Keratinocyte (primary cell): ENCODE measurements around the gene PRRT2. TPM values are rescaled to one million over a fixed set of nuclear protein-coding genes. Genes with fewer than 3 reads are reported as not detected.
A peak's percentile ranks its signal among the peaks of the same experiment; 100 is the strongest.

Experiments
- DNase-seq: peaks from one replicate; pipeline ENCODE4 v3.0.0-alpha.2; 2011; ENCODE audit warnings: low read depth, missing footprints, low spot score
- FAIRE-seq: peaks from 2 replicates; lab custom pipeline; 2011; peaks lifted over from hg19 to GRCh38; lab: Jason Lieb, UNC
- H2AFZ ChIP-seq: 2 replicates; pipeline ENCODE4 v1.6.0; 2012; ENCODE audit warnings: low read length, control low read depth, inconsistent platforms; ENCODE audit not compliant: control insufficient read depth
- H3K27ac ChIP-seq: 2 replicates; pipeline ENCODE4 v1.5.1; 2011; ENCODE audit warnings: low read length; ENCODE audit not compliant: control insufficient read depth, insufficient read depth
- H3K27me3 ChIP-seq: 3 replicates; pipeline ENCODE4 v1.6.0; 2011; ENCODE audit warnings: low read length; ENCODE audit not compliant: control insufficient read depth, insufficient read depth; ENCODE audit errors: extremely low read depth
- H3K36me3 ChIP-seq, 2 experiments: 2 replicates in 1 of 2; 3 replicates in 1 of 2; pipeline ENCODE4 v1.5.1; 2011; ENCODE audit warnings: low read length in 2 of 2, mild to moderate bottlenecking in 1 of 2; ENCODE audit not compliant: control insufficient read depth in 2 of 2, insufficient read depth in 2 of 2; ENCODE audit errors: extremely low read depth in 1 of 2
- H3K4me1 ChIP-seq: 3 replicates; pipeline ENCODE4 v1.5.1; 2011; ENCODE audit warnings: low read length; ENCODE audit not compliant: control insufficient read depth, insufficient read depth; ENCODE audit errors: extremely low read depth
- H3K4me2 ChIP-seq: 3 replicates; pipeline ENCODE4 v1.6.0; 2011; ENCODE audit warnings: low read depth, low read length; ENCODE audit not compliant: control insufficient read depth, insufficient read depth; ENCODE audit errors: extremely low read depth
- H3K4me3 ChIP-seq, 3 experiments: fragments of 200-600 bp in 1 of 3; sonication (generic) in 1 of 3; 2 replicates in 2 of 3; 3 replicates in 1 of 3; pipeline ENCODE4 v1.5.1; 2011 to 2016; ENCODE audit warnings: low read length in 3 of 3, mild to moderate bottlenecking in 3 of 3, control low read depth in 2 of 3, inconsistent platforms in 1 of 3, low read depth in 1 of 3, mixed read lengths in 1 of 3, mixed run types in 1 of 3, moderate library complexity in 1 of 3; ENCODE audit not compliant: control insufficient read depth in 2 of 3, insufficient read depth in 2 of 3; ENCODE audit errors: extremely low read depth in 1 of 3
- H3K79me2 ChIP-seq: 2 replicates; pipeline ENCODE4 v1.6.0; 2012; ENCODE audit warnings: low read length; ENCODE audit not compliant: control insufficient read depth, insufficient read depth
- H3K9ac ChIP-seq: 3 replicates; pipeline ENCODE4 v1.6.0; 2011; ENCODE audit warnings: low read length; ENCODE audit not compliant: control insufficient read depth, insufficient read depth; ENCODE audit errors: extremely low read depth
- H3K9me1 ChIP-seq: 3 replicates; pipeline ENCODE4 v1.6.0; 2011; ENCODE audit warnings: low read length; ENCODE audit not compliant: control insufficient read depth, insufficient read depth; ENCODE audit errors: extremely low read depth
- H3K9me3 ChIP-seq: 2 replicates; pipeline ENCODE4 v1.5.1; 2012; ENCODE audit warnings: low read depth, low read length; ENCODE audit not compliant: control insufficient read depth
- H4K20me1 ChIP-seq: 3 replicates; pipeline ENCODE4 v1.6.0; 2011; ENCODE audit warnings: low read length; ENCODE audit not compliant: control insufficient read depth, insufficient read depth; ENCODE audit errors: extremely low read depth
- EZH2 ChIP-seq: IDR thresholded peaks from one replicate; pipeline ENCODE4 v1.6.1; 2012; ENCODE audit warnings: inconsistent platforms, mild to moderate bottlenecking, low read length, moderate library complexity
- dilution Hi-C: fragments of 300-500 bp; cut with MboI; formaldehyde crosslinking; loops from one replicate; pipeline ENCODE4 v1.7.0; 2020; ENCODE audit warnings: low sequenced_read_pairs; ENCODE audit not compliant: extremely low pct_ligation_motif_present
- polyA plus RNA-seq, 5 experiments: library from polyadenylated mRNA; depleted of rRNA in 3 of 5; stranded (reverse) in 3 of 5; stranded (forward) in 1 of 5; unstranded in 1 of 5; fragments of >200 nt; gene quantifications; 1 replicate in 1 of 5; 2 replicates in 3 of 5; 3 replicates in 1 of 5; pipeline versions ENCODE4 v1.2.1 to v1.2.3, GENCODE V29; 2011 to 2012; ENCODE audit warnings: missing spikeins in 2 of 5, low read depth in 1 of 5, low replicate concordance in 1 of 5
- TF ChIP-seq, protein P1 (sequence below), 3 experiments: IDR thresholded peaks in 1 of 3; conservative IDR thresholded peaks in 1 of 3; optimal IDR thresholded peaks in 1 of 3; 2 replicates in 2 of 3; 3 replicates in 1 of 3; pipeline versions ENCODE3 to v1.5.1; 2011; ENCODE audit warnings: low read length in 3 of 3, mild to moderate bottlenecking in 3 of 3, moderate library complexity in 2 of 3, control low read depth in 1 of 3, inconsistent platforms in 1 of 3; ENCODE audit not compliant: insufficient read depth in 2 of 3; ENCODE audit errors: extremely low read depth in 1 of 3

PRRT2 gene
- polyA plus RNA-seq, 1 donor (not counting 4 experiments of a cell fraction or from before 2014, with no cell fraction given): not detected

DNA sequence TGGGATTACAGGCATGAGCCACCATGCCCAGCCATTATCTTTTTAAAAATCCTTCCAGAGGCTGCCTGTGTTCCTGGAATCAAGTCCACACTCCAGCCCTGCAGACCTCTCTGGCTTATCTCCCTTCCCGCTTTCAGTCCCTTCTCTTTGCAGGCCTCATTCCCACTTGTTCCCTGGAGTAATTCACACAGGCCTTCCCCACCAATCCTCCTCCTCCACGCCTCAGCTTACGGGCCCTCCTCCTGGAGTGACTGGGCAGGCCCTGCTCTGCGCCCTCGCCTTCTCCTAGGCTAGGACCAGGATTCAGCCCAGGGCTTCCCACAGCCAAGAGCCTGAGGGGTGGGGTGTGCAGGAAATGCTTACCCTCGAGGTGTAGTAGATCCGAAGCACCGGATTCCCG, 48.2 kb downstream of the PRRT2 start:
- no peak overlapping the region for H3K9ac ChIP-seq
- dilution Hi-C loops: no loop called here
- no peaks in the 10 kb centered on the region for H4K20me1 ChIP-seq
- H3K4me1 ChIP-seq: peaks cover 6% of the 10 kb centered on the region
- H3K9me1 ChIP-seq: peaks cover 2% of the 10 kb centered on the region
- TF ChIP-seq, protein P1, sequence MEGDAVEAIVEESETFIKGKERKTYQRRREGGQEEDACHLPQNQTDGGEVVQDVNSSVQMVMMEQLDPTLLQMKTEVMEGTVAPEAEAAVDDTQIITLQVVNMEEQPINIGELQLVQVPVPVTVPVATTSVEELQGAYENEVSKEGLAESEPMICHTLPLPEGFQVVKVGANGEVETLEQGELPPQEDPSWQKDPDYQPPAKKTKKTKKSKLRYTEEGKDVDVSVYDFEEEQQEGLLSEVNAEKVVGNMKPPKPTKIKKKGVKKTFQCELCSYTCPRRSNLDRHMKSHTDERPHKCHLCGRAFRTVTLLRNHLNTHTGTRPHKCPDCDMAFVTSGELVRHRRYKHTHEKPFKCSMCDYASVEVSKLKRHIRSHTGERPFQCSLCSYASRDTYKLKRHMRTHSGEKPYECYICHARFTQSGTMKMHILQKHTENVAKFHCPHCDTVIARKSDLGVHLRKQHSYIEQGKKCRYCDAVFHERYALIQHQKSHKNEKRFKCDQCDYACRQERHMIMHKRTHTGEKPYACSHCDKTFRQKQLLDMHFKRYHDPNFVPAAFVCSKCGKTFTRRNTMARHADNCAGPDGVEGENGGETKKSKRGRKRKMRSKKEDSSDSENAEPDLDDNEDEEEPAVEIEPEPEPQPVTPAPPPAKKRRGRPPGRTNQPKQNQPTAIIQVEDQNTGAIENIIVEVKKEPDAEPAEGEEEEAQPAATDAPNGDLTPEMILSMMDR (optimal IDR thresholded peaks at IDR 0.05 in 1 of 3, IDR thresholded peaks at IDR 0.05 in 1 of 3, conservative IDR thresholded peaks at IDR 0.05 in 1 of 3; ENCODE audit: extremely low read depth in 1 of 3, insufficient read depth in 2 of 3, low read length in 3 of 3): no peak
- H3K27ac ChIP-seq: no peak overlapping the region
- H2AFZ ChIP-seq: no peak overlapping the region
- peaks cover 8% of the 10 kb centered on the region for H3K79me2 ChIP-seq
- no peak overlapping the region for H3K4me3 ChIP-seq
- no peak for DNase-seq
- no peak for FAIRE-seq
- no peak overlapping the region for H3K4me2 ChIP-seq
- peaks cover 9 to 13% of the 10 kb centered on the region in 2 experiments for H3K36me3 ChIP-seq
- H3K27me3 ChIP-seq: no peaks in the 10 kb centered on the region
- no peaks in the 10 kb centered on the region for H3K9me3 ChIP-seq

DNA sequence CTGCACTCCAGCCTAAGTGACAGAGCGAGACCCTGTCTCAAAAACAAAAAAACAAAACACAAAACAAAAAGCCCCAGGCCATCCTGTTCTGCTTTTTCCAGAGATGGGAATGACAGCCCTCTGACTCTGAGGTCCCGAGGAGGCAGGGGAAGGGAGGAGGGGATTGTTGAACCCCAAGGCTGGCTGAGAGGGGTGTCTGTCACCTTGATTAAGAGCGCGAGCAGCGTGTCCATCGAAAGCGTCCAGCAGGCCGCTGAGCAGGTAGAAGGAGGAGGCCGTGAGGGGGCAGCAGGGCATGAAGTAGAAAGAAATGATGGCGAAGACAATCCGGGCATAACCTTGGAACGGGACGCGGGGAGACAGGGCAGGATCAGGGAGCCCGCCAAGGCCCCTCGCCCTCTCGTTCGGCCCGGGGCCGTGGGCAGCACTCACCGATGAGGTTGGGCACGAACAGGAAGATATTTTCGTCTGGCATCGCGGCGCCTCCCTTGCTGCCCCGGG, 50.4 kb downstream of the PRRT2 start:
- dilution Hi-C loops: no loop called here
- no peaks in the 10 kb centered on the region for H3K9me3 ChIP-seq
- peak overlapping the region; percentile 72 to 94 (median 87) for H3K4me3 ChIP-seq
- H3K27ac ChIP-seq: peak overlapping the region; percentile 96
- FAIRE-seq: no peak
- H4K20me1 ChIP-seq: no peaks in the 10 kb centered on the region
- TF ChIP-seq EZH2: no peak
- TF ChIP-seq, protein P1 (optimal IDR thresholded peaks at IDR 0.05 in 1 of 3, IDR thresholded peaks at IDR 0.05 in 1 of 3, conservative IDR thresholded peaks at IDR 0.05 in 1 of 3; ENCODE audit: extremely low read depth in 1 of 3, insufficient read depth in 2 of 3, low read length in 3 of 3): peak in 2 of 3 experiments; percentile 5 to 38
- peaks cover 8% of the 10 kb centered on the region for H3K79me2 ChIP-seq
- peaks cover 6% of the 10 kb centered on the region for H3K4me1 ChIP-seq
- H3K4me2 ChIP-seq: peak overlapping the region; percentile 88
- peak overlapping the region; percentile 86 for H2AFZ ChIP-seq
- peak overlapping the region; percentile 90 for H3K9ac ChIP-seq
- peaks cover 9 to 13% of the 10 kb centered on the region in 2 experiments for H3K36me3 ChIP-seq
- peaks cover 2% of the 10 kb centered on the region for H3K9me1 ChIP-seq
- DNase-seq: no peak
- no peaks in the 10 kb centered on the region for H3K27me3 ChIP-seq
